IMR-90 (cell line): ENCODE data around the gene FOXP1. TPM values are rescaled to one million over a fixed set of nuclear protein-coding genes. Genes with fewer than 3 reads are reported as not detected.

Experiments used
- ATAC-seq: fragments of 200-7000 bp; cut with Tn5 transposase; 2 replicates; pipeline ENCODE4 v1.9.1; 2020; ENCODE audit warnings: low read depth, mild to moderate bottlenecking, moderate library complexity
- BruUV-seq: library from RNA; stranded (reverse); fragments of 400-500 nt; replicated peaks from 2 replicates; lab custom pipeline; 2021; lab: Mats Ljungman, UMichigan
- CTCF ChIA-PET: fragments of 300-600 bp; formaldehyde crosslinking; extraction: SDS; loops from one replicate; lab custom pipeline; 2021; ENCODE audit warnings: antibody characterized with exemption; lab: Yijun Ruan, JAX
- POLR2A ChIA-PET: fragments of 300-600 bp; sonication (Branson Sonifier 250); formaldehyde crosslinking; loops from one replicate; lab custom pipeline; 2022; ENCODE audit warnings: antibody characterized with exemption; ENCODE audit not compliant: unreplicated experiment; lab: Charles Lee
- DNase-seq: peaks from one replicate; pipeline ENCODE4 v3.0.0; 2013
- H2AFZ ChIP-seq: replicated peaks from 2 replicates; pipeline ENCODE3; 2013; ENCODE audit warnings: low read length, mild to moderate bottlenecking; ENCODE audit not compliant: poor library complexity
- H2AK5ac ChIP-seq: 2 replicates; pipeline ENCODE4 v1.6.1; 2013; ENCODE audit warnings: low read depth, low read length, inconsistent platforms
- H2AK9ac ChIP-seq: replicated peaks from 2 replicates; pipeline ENCODE3; 2013; ENCODE audit warnings: mild to moderate bottlenecking, low read depth, low read length, moderate library complexity; ENCODE audit not compliant: poor library complexity
- H2BK120ac ChIP-seq: 2 replicates; pipeline ENCODE4 v1.6.1; 2013; ENCODE audit warnings: low read depth, low read length, inconsistent platforms
- H2BK15ac ChIP-seq: 3 replicates; pipeline ENCODE4 v1.6.1; 2013; ENCODE audit warnings: low read depth, low read length, inconsistent platforms
- H2BK20ac ChIP-seq: 2 replicates; pipeline ENCODE4 v1.6.1; 2013; ENCODE audit warnings: low read depth, mild to moderate bottlenecking, inconsistent platforms, low read length, moderate library complexity
- H2BK5ac ChIP-seq: 2 replicates; pipeline ENCODE4 v1.6.1; 2013; ENCODE audit warnings: mild to moderate bottlenecking, low read depth, low read length, inconsistent platforms; ENCODE audit not compliant: poor library complexity, severe bottlenecking
- H3K14ac ChIP-seq: replicated peaks from 2 replicates; pipeline ENCODE4 v1.6.1; 2013; ENCODE audit warnings: low read depth, low read length, inconsistent platforms
- H3K18ac ChIP-seq: 2 replicates; pipeline ENCODE4 v1.6.1; 2013; ENCODE audit warnings: low read depth, low read length, control low read depth
- H3K23ac ChIP-seq: 2 replicates; pipeline ENCODE4 v1.6.1; 2013; ENCODE audit warnings: low read depth, low read length, inconsistent platforms
- H3K27ac ChIP-seq: 2 replicates; pipeline ENCODE4 v1.5.1; 2013; ENCODE audit warnings: mild to moderate bottlenecking, control low read depth, low read length; ENCODE audit not compliant: insufficient read depth
- H3K27me3 ChIP-seq: 2 replicates; pipeline ENCODE4 v1.6.1; 2013; ENCODE audit warnings: low read length; ENCODE audit not compliant: control insufficient read depth, insufficient read depth
- H3K36me3 ChIP-seq: 2 replicates; pipeline ENCODE4 v1.6.1; 2013; ENCODE audit warnings: low read length, mixed read lengths; ENCODE audit not compliant: control insufficient read depth, insufficient read depth
- H3K4ac ChIP-seq: 2 replicates; pipeline ENCODE4 v1.6.1; 2013; ENCODE audit warnings: low read depth, low read length, inconsistent platforms
- H3K4me1 ChIP-seq: 2 replicates; pipeline ENCODE4 v1.6.1; 2013; ENCODE audit warnings: low read length, mixed read lengths; ENCODE audit not compliant: control insufficient read depth, insufficient read depth
- H3K4me2 ChIP-seq: 2 replicates; pipeline ENCODE4 v1.6.1; 2013; ENCODE audit warnings: low read depth, mild to moderate bottlenecking, control low read depth, low read length, moderate library complexity
- H3K4me3 ChIP-seq: 2 replicates; pipeline ENCODE4 v1.5.1; 2013; ENCODE audit warnings: low read depth, mild to moderate bottlenecking, control low read depth, low read length, moderate library complexity; ENCODE audit not compliant: insufficient read depth
- H3K56ac ChIP-seq: 2 replicates; pipeline ENCODE4 v1.6.1; 2013; ENCODE audit warnings: low read length, inconsistent platforms; ENCODE audit not compliant: insufficient read depth; ENCODE audit errors: extremely low read depth
- H3K79me1 ChIP-seq, 2 experiments: 2 replicates each; pipeline ENCODE4 v1.6.1; 2013; ENCODE audit warnings: low read length in 2 of 2, inconsistent platforms in 1 of 2, low read depth in 1 of 2
- H3K9ac ChIP-seq: 2 replicates; pipeline ENCODE4 v1.6.1; 2013; ENCODE audit warnings: low read depth, low read length, control low read depth
- H3K9me1 ChIP-seq: 2 replicates; pipeline ENCODE4 v1.6.1; 2013; ENCODE audit warnings: low read length, inconsistent platforms; ENCODE audit not compliant: insufficient read depth
- H3K9me3 ChIP-seq: 2 replicates; pipeline ENCODE4 v1.6.1; 2013; ENCODE audit warnings: low read length; ENCODE audit not compliant: control insufficient read depth, insufficient read depth
- H4K20me1 ChIP-seq: 2 replicates; pipeline ENCODE4 v1.6.1; 2013; ENCODE audit warnings: low read length, inconsistent platforms; ENCODE audit not compliant: insufficient read depth
- H4K5ac ChIP-seq: 2 replicates; pipeline ENCODE4 v1.6.1; 2013; ENCODE audit warnings: mild to moderate bottlenecking, low read depth, low read length, control low read depth
- H4K8ac ChIP-seq, 2 experiments: 2 replicates each; pipeline ENCODE4 v1.6.1; 2013; ENCODE audit warnings: low read depth in 2 of 2, low read length in 2 of 2, control low read depth in 1 of 2, inconsistent platforms in 1 of 2
- H4K91ac ChIP-seq: 2 replicates; pipeline ENCODE4 v1.6.1; 2013; ENCODE audit warnings: low read depth, low read length, inconsistent platforms; ENCODE audit not compliant: insufficient read depth
- MAFK ChIP-seq: IDR thresholded peaks from 2 replicates; pipeline ENCODE4 v1.6.1; 2012; ENCODE audit warnings: low read depth, low read length, improper control_type of control experiment
- WGBS, 2 experiments: methylation state at CpG; one replicate each; pipeline versions ENCODE4 v1.1.5 to v1.1.7; 2013; ENCODE audit warnings: missing lambda C conversion rate in 2 of 2; ENCODE audit not compliant: insufficient read length in 1 of 2; ENCODE audit errors: extremely low coverage in 2 of 2; 5-methylcytosine and 5-hydroxymethylcytosine counted together
- dilution Hi-C: fragments of 300-500 bp; cut with HindIII; formaldehyde crosslinking; loops from one replicate; pipeline ENCODE4 v1.14.3; 2018; ENCODE audit warnings: low sequenced_read_pairs; ENCODE audit not compliant: unreplicated experiment
- in situ Hi-C: fragments of 300-500 bp; cut with MboI; formaldehyde crosslinking; loops from 3 replicates; pipeline ENCODE4 v1.14.3; 2019; ENCODE audit warnings: low sequenced_read_pairs, inconsistent platforms, mixed read lengths
- intact Hi-C: fragments of 100-400 bp; cut with micrococcal nuclease; formaldehyde crosslinking; loops from 2 replicates; pipeline ENCODE4 v1.10.0; 2022
- polyA plus RNA-seq, 3 experiments: library from polyadenylated mRNA; depleted of rRNA; stranded (reverse); fragments of >200 nt; gene quantifications; 2 replicates each; pipeline ENCODE4 v1.2.3, GENCODE V29; 2012; ENCODE audit warnings: low replicate concordance in 1 of 3
- total RNA-seq: library from RNA; depleted of rRNA; stranded (reverse); fragments of >200 nt; gene quantifications from 2 replicates; pipeline ENCODE4 v1.2.3, GENCODE V29; 2012
- TF ChIP-seq, protein P1 (sequence below): fragments of 150-350 bp; IDR thresholded peaks from 2 replicates; pipeline ENCODE4 v1.6.1; 2017; ENCODE audit warnings: mild to moderate bottlenecking, antibody characterized with exemption, low read length, low read depth
- TF ChIP-seq, protein P2 (sequence below): conservative IDR thresholded peaks from 2 replicates; pipeline ENCODE4 v1.5.1; 2012; ENCODE audit warnings: mild to moderate bottlenecking, low read depth, low read length, improper control_type of control experiment

FOXP1 gene
- total and polyA plus RNA-seq, 2 of the 4 experiments (the other 2 are of a cell fraction), result 37.0 to 132 TPM

DNA sequence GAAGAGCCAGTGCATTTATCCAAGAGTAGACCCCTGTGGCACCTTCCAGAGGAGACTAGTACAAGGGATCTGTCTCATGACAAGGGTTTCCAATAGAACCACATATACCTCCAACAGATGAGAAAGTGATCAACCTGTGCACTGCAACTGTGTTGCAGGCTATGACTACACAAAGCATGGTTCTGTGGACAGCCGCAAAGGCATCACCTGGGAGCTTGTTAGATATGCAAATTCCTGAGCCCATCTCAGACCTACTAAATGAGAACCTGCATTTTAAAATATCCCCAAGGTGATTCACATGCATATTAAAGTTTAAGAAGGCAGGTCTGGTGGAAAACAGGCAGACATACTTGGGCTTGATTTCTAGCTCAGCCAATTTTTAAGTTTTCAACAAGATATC, 368.7 kb downstream of the FOXP1 start:
- POLR2A ChIA-PET, result no interaction called here
- no peak overlapping the region for H2BK15ac ChIP-seq
- no peak overlapping the region for H2BK5ac ChIP-seq
- ATAC-seq (no peak), DNase-seq (no peak)
- H2BK120ac ChIP-seq, result no peak overlapping the region
- 0 out of 2 replicates have a peak, but pooled peaks cover 2% of the 10 kb centered on the region for H3K36me3 ChIP-seq
- BruUV-seq, result no TSS peak
- no peaks in the 10 kb centered on the region for H3K27me3 ChIP-seq
- in situ Hi-C loops, result no loop called here
- H3K27ac ChIP-seq, result no peak overlapping the region
- no peak overlapping the region for H2BK20ac ChIP-seq
- no peak overlapping the region for H3K56ac ChIP-seq
- H4K8ac ChIP-seq, result no peak overlapping the region
- H3K9ac ChIP-seq, result no peak overlapping the region
- no peak overlapping the region for H4K5ac ChIP-seq
- H3K4ac ChIP-seq, result no peak overlapping the region
- peaks cover 7% of the 10 kb centered on the region for H3K4me1 ChIP-seq
- H2AK5ac ChIP-seq, result no peak overlapping the region
- H3K4me2 ChIP-seq, result no peak overlapping the region
- H3K4me3 ChIP-seq, result no peak overlapping the region
- H2AFZ ChIP-seq, result no peak overlapping the region
- TF ChIP-seq MAFK, result no peak
- TF ChIP-seq, protein P1, sequence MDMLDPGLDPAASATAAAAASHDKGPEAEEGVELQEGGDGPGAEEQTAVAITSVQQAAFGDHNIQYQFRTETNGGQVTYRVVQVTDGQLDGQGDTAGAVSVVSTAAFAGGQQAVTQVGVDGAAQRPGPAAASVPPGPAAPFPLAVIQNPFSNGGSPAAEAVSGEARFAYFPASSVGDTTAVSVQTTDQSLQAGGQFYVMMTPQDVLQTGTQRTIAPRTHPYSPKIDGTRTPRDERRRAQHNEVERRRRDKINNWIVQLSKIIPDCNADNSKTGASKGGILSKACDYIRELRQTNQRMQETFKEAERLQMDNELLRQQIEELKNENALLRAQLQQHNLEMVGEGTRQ, result no peak
- TF ChIP-seq, protein P2, sequence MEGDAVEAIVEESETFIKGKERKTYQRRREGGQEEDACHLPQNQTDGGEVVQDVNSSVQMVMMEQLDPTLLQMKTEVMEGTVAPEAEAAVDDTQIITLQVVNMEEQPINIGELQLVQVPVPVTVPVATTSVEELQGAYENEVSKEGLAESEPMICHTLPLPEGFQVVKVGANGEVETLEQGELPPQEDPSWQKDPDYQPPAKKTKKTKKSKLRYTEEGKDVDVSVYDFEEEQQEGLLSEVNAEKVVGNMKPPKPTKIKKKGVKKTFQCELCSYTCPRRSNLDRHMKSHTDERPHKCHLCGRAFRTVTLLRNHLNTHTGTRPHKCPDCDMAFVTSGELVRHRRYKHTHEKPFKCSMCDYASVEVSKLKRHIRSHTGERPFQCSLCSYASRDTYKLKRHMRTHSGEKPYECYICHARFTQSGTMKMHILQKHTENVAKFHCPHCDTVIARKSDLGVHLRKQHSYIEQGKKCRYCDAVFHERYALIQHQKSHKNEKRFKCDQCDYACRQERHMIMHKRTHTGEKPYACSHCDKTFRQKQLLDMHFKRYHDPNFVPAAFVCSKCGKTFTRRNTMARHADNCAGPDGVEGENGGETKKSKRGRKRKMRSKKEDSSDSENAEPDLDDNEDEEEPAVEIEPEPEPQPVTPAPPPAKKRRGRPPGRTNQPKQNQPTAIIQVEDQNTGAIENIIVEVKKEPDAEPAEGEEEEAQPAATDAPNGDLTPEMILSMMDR, result no peak
- CTCF ChIA-PET, result no interaction called here
- peaks cover 4% of the 10 kb centered on the region; the same call in 1 of the 2 replicates for H3K9me1 ChIP-seq
- H4K20me1 ChIP-seq, result no peaks in the 10 kb centered on the region
- WGBS, 2 experiments, result no CpG with 5 or more reads among the region's 1 CpG
- no peak overlapping the region for H4K91ac ChIP-seq
- H3K18ac ChIP-seq, result no peak overlapping the region
- dilution Hi-C loops, result no loop called here
- H3K79me1 ChIP-seq, result peaks cover 8 to 24% of the 10 kb centered on the region in 2 experiments
- H3K14ac ChIP-seq, result no peak overlapping the region
- intact Hi-C loops, result no loop called here
- no peak overlapping the region for H2AK9ac ChIP-seq
- no peak overlapping the region for H3K23ac ChIP-seq
- H3K9me3 ChIP-seq, result no peaks in the 10 kb centered on the region
